ENCODE data around the gene RUBCN.
"Not testable (repeated sequence)": the region's sequence is repeated elsewhere in the genome, so short reads cannot be mapped to it uniquely, and the experiment has no call there.

Gene RUBCN

DNA sequence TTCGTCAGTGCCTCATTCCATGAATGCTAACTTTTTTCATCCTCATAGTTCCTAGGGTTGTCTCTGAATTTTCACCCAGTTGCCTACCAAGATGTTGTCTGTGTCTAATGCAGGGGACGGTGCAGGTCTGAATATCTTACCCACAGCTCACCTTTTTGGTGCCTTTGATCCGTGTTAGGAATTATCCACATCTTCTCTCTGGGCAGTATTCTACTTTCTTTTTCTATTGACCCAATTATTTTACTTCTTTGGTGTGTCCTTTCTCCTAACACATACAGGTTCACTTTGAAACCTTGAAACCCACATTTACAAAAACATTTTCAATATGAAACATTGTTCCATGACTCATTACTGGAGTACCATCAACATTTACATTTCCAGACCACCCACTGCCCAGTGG is 80.6 kb downstream of the RUBCN start:
- not testable (repeated sequence) for DNase-seq

DNA sequence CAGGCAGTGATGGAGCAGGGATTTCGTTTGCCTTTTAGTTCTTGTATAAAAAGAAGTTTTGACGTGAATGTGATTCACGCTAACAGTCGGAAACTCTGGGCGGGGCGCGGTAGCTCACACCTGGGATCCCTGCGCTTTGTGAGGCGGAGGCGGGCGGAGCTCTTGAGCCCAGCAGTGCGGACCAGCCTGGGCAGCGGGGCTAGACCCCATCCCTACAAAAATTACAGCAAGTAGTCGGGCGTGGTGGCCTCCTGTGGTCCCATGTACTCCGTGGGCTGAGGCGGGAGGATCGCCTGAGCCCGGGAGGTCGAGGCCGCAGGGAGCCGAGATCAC is 81.7 kb downstream of the RUBCN start:
- not testable (repeated sequence) for DNase-seq

DNA sequence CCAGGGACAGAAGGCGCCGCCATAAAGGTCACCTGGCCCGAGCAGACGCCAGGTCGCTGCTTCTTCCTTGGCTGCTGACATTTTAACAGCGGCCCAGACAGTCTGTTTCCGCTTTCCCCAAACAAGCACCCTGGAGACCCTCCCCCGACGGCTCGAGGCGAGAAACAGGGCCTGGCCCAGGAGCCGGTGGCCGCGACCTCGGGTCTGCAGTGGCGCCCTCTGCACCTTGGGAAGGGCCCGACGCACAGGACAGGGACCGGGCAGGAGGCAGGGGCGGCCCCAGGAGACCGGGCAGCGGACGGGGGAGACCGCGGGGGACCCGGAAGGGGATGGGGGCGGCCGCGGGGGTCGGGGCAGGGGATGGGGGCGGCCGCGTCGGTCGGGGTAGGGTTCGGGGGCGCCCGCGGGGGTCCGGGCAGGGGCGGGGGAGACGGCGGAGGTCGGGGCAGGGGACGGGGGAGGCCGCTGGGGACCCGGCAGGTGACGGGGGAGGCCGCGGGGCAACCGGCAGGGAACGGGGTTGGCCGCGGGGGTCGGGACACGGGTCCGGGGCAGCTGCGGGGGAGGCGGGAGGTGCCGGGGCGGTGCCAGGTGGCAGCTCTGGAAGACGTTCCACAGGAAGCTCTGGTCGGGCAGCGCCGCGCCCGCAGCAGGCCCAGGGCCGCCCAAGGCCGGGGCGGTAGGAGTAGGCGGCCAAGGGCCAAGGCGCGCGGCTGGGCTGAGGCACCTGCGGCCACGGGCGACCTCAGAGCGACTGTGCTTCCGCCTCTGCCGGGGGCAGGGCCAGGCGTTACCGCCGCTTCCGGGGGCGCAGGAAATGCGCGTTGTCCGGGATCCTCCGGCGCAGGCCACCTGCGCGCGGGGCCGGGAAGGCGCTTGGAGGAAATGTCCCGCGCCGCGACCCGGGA is 82.4 kb downstream of the RUBCN start:
- not testable (repeated sequence) for DNase-seq

DNA sequence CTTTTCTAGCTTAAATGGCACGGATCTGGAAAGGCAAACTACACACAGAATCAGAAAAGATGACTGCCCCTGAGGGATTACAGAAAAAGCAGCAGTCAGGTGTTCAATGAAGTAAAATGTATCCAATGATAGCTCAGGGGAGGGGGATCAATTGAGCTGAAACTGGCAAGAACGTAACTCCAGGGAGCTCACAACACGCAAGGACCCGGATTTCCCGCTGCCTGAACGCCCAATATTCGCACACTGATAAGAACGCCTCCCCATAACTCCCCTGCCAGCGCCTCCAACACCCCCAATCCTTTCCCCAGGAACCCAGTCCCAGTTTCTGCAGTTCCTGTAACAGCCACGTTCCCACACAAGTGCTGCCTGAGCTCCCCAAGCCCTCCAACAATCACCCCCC is 83.8 kb downstream of the RUBCN start:
- DNase-seq: not testable (repeated sequence)

DNA sequence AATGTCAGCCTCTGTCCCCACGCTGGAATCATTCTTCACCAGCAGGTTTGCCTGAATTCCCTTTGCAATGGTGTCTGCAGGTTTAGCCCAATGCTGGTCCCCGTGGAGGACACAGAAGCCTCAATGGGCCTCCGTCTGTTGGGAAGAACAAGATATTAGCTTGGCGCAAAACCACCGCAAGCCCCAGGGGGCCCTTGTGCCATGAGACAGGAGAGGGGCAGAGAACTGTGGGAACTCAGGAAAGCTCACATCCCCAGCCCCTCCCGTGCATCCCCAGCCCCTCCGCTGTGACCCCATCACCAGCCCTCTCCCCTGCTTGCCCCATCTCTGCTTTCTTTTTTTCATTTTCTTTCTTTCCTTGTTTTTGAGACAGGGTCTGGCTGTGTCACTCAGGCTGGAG is 89.1 kb downstream of the RUBCN start:
- DNase-seq: not testable (repeated sequence)

GRCh38 chr3:197647191-197647590 is 89.5 kb downstream of the RUBCN start:
- DNase-seq: not testable (repeated sequence)

- not testable (repeated sequence) for DNase-seq
These were observed 90.4 kb downstream of the RUBCN start for GRCh38 chr3:197646294-197646693.

GRCh38 chr3:197637556-197637955 is 99.1 kb downstream of the RUBCN start:
- not testable (repeated sequence) for DNase-seq

GRCh38 chr3:197631989-197632388 is 104.7 kb downstream of the RUBCN start:
- not testable (repeated sequence) for DNase-seq

GRCh38 chr3:197630766-197631165 is 105.9 kb downstream of the RUBCN start:
- not testable (repeated sequence) for DNase-seq

DNA sequence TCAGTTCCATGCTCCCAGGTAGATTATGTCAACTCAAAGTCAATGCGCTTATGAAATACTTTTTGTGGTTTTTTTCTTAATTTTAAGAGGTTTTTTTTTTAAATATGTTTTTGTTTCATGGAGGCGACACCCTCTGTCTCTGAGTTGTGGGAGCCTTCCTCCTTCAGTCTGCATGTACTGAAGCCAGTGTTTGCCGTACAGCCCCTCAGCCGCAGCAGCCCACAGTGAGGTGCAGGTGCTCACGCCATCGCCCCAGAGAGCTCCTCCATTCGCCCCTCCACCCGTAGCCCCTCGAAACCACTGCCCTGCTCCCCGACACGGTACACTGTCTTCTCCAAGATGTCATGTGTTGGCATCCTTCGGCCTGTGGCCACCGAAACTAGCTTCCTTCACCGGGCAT is 107.4 kb downstream of the RUBCN start:
- DNase-seq: not testable (repeated sequence)

DNA sequence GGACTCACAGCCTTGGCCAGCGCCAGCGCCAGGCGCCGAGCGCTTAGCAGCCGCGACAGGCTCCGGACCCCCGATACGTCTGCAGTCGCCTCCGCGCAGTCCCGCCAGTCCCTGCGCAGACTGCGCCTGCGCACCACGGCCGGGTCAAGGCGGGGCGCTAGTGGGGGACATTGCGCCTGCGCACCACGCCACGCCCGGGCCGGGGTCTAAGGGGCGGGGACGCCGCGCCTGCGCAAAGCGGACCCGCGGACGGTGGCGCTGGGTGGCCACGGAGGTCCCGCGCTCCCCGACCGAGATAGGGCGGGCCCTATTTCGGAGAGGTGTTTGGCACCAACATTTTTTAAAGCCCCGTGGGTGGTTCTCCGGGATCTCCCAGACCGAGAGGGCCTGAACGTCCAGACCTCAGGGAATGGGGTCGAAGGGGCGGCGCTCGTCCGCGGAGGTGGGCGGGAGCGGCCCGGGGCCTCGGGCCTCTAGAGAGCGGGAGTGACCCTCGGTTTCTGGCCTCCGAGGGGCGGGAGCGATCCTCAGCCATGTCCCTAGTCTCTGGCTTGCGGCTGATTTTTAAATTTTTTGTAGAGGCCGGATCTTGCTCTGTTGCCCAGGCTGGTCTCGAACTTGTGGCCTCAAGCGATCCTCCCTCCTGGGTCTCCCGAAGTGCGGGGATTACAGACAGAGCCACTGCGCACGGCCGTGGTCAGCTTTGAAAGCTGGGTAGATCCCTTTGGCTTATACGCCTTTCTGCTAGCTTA is 108.8 kb downstream of the RUBCN start:
- not testable (repeated sequence) for DNase-seq

DNA sequence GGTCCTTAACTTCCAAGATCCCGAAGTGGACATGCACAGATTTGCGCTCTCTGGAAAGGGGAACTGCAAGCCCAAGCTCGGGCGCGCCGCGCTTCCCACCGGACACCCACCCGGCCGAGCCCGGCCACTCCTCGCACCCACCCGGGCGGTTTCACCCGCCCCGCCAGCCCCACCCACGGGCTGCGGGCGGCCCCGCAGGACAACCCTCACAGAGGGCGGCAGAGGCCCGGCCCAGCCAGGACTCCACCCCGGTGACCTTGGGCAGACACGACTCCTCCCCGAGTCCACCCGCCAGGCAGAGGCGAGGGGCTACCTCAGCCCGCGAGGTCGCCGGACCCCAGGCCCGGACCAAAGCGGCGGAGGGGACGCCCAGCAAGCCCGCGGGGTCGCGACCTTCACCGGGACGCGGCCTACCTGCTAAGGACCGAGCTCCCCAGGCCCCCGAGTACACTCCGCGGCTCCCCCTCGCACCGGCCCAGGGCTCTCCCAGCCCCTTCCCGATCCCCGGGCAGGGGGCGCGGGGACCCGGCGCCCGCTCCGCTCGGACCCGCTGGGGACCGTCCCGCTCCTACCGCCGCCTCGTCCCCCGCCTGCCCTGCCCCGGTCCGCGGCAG is 109.4 kb downstream of the RUBCN start:
- DNase-seq: not testable (repeated sequence)

GRCh38 chr3:197626404-197627157 is 110.1 kb downstream of the RUBCN start:
- not testable (repeated sequence) for DNase-seq

DNA sequence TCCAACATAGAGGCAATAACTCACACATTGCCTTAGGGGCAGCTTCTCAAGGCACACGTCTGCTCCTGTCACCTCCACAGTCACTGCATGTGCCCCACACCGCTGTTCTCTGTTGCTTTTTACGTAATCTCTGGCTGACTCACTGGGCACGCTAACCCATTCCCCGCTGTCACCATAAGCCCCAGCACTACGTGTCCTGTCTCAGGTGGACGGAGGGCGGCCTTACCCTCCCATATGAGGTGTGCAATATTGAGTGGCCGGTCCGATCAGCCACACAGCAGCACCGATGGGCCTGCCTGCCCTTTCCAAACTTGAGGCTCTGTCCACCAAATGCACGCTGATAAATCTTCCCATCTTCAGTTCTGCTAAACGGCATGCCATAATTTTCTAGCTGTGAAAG is 115.2 kb downstream of the RUBCN start:
- not testable (repeated sequence) for DNase-seq

All from NCI-H2171 (cell line).